GM12874 (cell line): Measurements from ENCODE around the gene NIPAL3.

Experiments used
- TF ChIP-seq, protein P1 (sequence below): IDR thresholded peaks from 2 replicates; pipeline ENCODE4 v1.5.1; 2011; ENCODE audit warnings: low read depth, mild to moderate bottlenecking, control low read depth, low read length, moderate library complexity; ENCODE audit not compliant: insufficient read depth

Gene NIPAL3

DNA sequence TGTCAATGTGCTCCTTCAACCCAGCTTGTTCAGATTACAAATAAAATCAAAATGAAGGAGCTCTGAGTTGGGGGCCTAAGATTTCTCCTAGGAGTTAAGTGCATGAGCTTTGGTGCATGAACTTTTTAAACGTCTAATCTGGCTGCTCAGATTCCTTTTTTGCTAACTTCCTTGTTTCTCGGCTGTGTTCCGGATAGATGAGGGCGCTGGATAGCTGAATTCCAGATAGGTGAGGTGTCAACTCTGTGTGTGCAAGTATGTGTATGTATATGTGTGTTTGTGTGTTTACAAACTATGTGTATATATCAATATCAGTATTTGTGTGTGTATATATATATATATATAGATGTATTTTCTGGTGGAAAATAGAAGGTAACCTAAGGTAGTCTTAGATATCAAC, 49.5 kb downstream of the NIPAL3 start:
- TF ChIP-seq, protein P1, sequence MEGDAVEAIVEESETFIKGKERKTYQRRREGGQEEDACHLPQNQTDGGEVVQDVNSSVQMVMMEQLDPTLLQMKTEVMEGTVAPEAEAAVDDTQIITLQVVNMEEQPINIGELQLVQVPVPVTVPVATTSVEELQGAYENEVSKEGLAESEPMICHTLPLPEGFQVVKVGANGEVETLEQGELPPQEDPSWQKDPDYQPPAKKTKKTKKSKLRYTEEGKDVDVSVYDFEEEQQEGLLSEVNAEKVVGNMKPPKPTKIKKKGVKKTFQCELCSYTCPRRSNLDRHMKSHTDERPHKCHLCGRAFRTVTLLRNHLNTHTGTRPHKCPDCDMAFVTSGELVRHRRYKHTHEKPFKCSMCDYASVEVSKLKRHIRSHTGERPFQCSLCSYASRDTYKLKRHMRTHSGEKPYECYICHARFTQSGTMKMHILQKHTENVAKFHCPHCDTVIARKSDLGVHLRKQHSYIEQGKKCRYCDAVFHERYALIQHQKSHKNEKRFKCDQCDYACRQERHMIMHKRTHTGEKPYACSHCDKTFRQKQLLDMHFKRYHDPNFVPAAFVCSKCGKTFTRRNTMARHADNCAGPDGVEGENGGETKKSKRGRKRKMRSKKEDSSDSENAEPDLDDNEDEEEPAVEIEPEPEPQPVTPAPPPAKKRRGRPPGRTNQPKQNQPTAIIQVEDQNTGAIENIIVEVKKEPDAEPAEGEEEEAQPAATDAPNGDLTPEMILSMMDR: no peak

DNA sequence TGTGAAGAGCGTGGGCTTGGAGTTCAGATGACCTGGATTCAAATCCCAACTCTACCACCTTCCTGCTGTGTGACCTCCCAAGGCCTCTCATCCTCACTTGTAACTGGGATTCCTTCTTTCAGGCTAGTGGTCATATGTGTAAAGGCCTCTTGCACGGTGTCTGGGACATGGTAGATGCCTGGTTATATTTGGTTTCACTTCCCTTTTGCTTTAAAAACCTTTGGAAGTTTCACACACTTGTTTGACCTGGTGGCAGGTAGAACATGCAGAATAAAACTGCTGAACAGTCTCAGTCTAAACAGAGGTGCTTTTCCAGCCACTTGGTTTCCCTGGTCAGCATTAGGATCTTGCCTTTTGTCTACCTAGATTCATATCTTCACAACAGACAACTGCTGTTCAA, 50.0 kb downstream of the NIPAL3 start:
- TF ChIP-seq, protein P1: no peak

DNA sequence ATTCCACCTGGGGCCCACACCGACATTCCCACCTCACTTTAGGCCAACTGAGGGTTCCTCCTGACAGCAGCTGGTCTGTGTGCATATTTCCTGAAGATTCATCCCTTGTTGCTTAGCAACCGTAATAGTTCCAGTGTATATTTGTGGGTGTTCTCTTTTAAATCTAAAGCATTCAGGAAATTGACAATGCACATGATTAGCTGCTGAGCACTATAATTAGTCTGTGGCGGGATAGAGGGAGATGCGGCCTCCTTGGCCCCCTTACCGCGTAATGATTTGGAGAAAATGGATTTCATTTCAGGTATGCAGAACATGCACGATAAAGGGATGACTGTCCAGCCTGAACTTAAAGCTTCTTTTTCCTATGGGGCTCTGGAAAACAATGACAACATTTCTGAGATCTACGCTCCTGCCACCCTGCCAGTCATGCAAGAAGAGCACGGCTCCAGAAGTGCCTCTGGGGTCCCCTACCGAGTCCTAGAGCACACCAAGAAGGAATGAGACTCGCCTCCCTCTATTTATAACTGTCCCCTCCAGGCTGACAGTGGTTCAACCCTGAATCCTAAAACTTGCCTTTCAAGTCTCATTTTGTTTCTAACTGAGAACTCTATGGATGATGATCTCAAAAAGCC, 53.2 kb downstream of the NIPAL3 start:
- TF ChIP-seq, protein P1: no peak

DNA sequence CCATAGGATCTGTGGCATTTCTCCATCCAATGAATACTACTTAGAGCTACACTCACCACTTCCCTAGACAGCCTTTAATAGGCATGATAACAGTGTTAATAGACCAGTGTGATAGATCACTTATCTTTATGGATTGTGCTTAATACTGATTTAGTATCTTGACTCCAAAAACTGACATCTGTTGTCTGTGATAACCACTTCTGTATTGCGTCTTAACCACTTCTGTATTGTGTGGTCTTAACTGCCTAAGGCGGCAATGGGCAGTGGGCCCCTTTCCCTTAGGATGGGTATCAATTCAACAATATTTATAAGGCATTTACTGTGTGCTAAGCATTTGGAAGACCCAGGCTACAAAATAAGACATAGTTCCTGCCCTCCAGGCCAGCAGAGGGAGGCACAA, 55.0 kb downstream of the NIPAL3 start:
- TF ChIP-seq, protein P1: no peak

DNA sequence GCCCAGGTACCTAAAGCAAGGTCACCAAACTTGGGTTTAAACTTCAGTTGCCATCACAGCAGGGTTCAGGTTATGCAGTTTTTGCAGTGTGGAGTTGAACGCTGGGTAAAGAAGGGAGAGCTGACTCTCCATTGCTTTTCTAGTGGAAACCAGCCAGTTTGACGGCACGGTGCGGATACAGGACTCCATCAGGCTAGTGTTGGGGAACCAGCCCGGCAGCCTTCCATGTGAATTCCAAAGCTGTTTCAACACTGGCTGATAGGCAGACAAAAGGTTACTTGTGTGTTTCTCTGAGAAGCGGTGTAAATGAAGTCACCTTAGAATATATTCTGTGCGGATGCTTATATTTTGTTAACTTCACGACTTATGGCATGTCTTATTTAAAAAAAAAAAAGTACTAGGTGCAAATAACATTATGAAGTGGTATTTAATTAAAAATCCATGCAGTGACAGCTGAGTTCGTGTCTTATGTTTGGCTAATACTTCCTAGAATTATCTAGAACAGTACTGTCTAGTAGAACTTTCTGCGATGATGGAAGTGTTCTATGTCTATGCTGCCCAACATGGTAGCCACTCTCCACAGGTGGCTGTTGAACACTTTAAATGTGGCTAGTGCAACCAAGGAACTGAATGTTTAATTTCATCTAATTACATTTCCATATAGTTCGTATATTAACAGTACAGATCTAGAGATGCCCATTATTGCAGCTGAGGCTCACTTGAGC, 57.1 kb downstream of the NIPAL3 start:
- TF ChIP-seq, protein P1: no peak

DNA sequence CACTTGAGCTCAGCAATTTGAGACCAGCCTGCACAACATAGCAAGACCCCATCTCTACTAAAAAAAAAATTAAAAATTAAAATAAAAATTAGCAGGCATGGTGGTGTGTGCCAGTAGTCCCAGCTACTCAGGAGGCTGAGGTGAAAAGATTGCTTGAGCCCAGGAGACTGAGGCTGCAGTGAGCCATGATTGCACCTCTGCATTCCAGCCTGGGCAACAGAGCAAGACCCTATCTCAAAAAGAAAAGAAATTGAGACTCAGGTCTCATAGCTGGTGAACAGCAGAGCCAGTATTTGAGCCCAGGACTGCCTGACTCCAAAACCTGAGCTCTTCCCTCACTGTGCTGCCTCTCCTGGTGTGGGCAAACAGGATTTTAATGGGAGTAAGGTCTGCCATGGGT, 58.6 kb downstream of the NIPAL3 start:
- TF ChIP-seq, protein P1: no peak

DNA sequence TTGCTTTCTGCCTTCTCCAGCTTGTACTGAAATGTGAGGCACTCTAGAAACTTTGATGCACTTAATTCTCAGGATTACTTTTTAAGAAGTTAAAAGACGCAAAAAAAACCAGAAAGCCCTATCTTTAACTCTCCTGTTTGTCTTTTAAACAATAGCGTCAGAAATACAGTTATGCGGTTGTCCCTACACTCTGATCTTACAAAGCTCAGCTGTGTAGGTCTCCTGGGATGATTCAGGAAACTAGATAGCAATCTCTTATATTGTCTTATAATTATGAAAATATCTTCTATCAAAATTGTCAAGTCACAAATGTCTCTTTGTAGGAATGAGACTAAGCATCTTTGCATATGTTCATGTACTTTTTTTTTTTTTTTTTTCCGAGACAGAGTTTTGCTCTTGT, 60.1 kb downstream of the NIPAL3 start:
- TF ChIP-seq, protein P1: no peak
